HPDE6-E6E7 (cell line): ENCODE results near the gene ZNF391.
"Not testable (repeated sequence)": the region's sequence is repeated elsewhere in the genome, so short reads cannot be mapped to it uniquely, and the experiment has no call there.

ENCODE experiments used
- DNase-seq: peaks from one replicate; pipeline ENCODE4 v3.0.0; 2011; ENCODE audit warnings: missing footprints; ENCODE audit errors: extremely low spot score

ZNF391 gene

DNA sequence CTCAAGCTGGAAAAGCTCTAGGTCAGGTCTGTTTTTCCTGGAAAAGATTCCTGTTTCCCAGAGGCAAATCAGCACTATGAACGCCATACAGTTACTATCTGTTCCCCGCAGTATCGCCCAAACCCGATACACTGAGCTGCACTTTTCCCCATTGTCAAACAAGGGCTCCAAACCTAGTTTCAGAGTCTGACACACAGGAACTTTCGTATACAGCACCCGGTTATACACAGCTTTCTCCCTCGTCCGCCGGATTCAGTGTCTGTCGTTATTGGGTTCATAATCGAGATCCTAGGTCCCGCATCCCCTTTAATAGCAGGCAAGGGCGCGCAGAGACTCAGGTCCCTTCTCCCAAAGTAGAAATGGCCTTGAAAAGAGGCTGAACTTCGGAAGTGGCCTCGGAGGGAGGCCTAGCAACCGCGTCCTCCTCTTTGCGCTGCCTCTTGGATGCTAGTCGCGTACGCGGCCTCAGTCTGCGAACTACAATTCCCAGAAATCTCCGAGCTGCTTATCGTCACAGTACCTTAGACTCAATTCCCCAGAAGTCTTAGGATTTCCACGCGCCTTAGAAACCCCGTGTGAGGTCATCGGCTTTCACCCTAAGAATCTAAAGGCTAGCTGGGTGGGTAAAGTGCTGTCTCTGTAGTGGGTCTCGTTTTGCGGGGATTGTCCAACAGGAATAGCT, 34.2 kb downstream of the ZNF391 start:
- no peak for DNase-seq

DNA sequence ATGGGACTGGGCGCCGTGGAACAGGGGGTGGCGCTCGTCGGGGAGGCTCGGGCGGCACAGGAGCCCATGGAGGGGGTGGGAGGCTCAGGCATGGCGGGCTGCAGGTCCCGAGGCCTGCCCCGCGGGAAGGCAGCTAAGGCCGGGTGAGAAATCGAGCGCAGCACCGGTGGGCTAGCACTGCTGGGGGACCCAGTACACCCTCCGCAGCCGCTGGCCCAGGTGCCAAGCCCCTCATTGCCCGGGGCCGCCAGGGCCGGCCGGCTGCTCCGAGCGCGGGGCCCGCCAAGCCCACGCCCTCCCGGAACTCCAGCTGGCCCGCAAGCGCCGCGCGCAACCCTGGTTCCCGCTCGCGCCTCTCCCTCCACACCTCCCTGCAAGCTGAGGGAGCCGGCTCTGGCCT, 36.3 kb downstream of the ZNF391 start:
- DNase-seq, result not testable (repeated sequence)

DNA sequence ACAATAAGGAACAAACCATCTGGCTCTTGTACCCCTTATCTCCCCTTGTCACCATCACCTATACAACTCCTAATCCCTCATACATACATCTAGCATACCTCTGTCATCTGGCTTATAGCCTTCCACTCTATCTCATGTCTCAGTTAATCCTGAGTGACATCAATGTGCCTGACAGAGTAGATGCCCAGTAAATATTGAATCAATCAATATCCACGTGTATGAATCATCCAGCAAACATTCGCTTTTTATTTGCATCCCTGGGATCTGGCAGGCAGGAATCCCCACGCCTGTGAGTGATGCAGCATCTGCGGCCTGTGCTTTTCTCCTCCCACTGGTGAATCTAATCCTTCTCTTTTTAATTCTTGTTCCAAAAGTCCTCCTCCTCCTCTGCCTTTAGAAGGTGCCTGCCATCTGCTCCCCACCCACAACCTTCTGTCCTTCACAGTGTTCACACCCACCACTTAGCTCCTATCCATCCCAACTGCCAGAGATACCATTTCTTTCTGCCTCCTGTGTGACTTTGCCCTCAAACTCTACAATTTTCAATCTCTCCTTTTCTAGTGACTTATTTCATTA, 37.6 kb downstream of the ZNF391 start:
- no peak for DNase-seq

DNA sequence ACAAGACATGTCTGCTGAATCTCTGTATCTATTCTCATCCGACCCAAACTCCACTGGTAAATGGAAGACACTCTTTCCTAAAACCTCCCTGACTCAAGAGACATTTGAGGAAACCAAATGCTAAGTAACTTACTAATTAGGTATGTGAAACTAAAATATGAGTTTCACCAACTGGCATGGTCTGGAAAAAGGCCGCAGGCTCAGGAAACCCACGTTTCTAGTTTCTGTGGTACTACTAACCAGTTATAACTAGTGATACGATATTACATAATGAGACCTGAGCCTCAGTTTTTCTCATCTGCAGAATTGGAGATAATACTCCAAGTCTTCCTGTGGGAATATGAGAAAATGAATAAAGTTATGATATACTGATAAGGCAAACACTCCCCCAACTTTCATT, 39.9 kb downstream of the ZNF391 start:
- no peak for DNase-seq

DNA sequence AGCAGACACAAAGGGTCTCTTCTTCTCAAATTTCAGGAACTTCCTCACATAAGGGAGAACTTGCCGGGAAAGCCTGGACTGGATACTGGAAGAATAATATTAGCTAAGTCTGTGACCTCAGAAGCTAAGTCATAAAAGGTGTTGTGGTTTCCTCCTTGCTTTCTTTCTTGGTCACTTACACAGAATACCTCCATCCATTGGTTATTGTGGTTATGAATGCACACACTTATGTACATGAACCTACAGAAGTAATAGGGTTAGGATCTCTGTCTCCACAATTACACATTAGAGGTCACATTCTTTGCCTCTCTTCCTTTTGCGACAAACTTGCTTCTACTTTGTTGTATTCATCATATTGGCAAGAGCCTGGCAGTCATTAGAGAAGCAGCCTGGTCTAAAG, 40.4 kb downstream of the ZNF391 start:
- no peak for DNase-seq

DNA sequence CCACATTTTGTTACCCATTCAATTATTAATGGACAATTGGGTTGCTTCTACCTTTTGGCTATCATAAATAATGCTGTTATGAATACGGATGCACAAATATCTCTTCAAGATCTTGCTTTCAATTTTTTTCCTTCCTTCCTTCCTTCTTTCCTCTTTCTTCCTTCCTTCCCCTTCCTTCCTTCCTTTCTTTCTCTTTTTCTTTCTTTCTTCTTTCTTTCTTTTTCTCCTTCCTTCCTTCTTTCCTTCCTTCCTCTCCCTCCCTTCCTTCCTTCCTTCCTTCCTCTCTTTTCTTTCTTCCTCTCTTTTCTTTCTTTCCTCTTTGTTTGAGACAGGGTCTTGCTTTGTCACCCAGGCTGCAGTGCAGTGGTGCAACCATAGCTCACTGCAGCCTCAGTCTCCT, 45.2 kb downstream of the ZNF391 start:
- no peak for DNase-seq

DNA sequence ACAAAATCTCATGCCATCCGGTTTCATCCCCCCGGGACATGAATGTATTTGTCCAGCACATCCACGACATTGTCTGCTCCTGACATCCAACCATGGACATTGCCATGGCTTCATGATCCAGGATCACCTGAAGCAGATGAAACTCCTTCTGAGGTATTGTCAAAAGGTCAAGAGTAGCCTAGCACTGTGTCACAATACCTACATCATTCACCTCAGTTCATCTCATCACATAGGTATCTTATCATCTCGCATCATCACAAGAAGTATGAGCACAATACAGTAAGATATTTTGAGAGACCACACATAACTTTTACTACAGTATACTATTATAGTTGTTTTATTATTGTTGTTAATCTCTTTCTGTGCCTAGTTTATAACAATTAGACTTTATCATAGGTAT, 50.8 kb downstream of the ZNF391 start:
- no peak for DNase-seq

DNA sequence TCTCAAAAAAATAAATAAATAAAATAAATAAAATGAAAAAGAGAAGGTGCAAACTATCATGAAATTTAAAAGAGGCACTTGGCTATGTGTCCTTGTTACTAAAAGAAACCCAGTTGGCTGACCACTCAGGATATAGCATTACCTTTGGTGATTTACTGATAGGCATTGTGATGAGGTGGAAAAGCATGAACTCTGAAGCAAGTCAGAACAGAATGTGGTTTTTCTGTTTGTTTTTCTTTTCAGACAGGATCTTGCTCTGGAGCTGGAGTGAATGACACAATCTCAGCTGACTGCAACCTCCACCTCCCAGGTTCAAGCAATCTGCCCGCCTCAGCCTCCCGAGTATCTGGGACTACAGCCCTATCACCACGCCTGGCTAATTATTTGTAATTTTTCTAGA, 52.4 kb downstream of the ZNF391 start:
- DNase-seq, result peak; percentile 31

DNA sequence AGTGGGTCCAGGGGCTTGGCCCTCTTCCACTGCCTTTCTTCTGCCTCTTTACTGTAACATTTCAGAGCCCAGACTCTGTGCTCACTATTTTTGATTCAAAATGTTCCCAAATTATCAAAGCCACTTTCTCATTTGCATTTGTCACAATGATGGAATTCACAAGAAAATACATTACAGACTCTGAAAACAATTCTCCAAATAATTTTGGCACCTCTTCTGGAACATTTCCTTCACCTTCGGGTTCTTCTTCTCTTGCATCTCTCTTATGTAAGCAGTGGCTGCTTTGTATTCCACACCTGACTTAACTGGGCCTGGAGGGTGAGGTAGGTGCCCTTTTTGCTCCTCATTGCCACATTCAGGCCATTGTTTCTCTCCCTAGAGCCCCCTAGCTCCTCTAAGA, 54.4 kb downstream of the ZNF391 start:
- DNase-seq, result no peak

DNA sequence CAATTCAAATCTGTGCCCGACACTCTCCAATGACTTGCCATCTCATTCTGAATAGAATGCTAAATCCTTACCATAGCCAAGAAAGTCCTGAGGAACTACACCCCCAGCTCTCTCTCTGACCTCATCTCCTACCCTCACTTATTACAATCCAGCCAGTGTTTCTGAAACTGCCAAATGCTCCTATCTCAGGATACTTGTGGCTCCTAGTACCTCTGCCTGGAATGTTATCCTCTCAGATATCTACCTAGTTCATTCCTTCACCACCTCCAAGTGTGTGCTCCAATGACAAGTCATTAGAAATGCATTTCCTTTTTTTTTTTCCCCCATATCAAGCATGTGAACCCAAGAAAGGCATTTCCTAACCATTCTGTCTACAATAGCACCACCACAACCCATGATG, 59.9 kb downstream of the ZNF391 start:
- DNase-seq, result no peak

DNA sequence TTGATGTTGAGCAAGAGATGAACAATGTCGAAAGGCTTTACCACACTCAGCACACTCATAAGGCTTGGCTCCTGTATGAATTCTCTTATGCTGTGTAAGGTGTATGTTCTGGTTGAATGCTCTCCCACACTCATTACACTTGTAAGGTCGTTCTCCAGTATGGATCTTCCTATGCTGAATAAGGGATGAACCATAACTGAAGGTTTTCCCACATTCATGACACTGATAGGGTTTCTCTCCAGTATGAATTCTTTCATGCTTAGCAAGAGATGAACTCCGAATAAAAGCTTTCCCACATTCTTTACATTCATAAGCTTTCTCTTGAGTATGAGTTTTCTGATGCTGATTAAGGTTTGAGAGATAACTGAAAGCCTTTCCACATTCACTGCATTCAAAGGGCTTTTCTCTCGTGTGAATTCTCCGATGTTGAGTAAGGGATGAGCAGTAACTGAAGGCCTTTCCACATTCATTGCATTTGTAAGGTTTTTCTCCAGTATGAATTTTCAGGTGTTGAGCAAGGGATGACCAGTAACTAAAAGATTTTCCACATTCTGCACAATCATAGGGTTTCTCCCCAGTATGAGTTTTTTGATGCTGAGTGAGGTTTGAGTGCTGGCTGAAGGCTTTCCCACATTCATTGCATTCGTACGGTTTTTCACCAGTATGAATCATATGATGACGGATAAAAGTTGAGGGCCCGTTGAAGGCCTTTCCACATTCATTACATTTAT, 63.3 kb downstream of the ZNF391 start:
- no peak for DNase-seq

DNA sequence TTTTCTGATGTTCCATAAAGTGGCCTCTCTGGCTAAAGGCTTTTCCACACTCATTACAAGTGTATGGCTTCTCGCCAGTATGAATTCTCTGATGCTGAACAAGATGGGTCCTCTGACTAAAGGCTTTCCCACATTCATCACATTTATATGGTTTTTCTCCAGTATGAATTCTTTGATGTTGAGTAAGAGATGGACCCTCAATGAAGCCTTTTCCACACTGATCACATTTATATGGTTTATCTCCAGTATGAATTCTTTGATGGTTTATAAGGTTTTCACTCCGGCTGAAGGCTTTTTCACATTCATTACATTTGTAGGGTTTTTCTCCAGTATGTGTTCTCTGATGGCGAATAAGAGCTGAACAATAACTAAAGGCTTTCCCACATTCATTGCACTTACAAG, 63.9 kb downstream of the ZNF391 start:
- DNase-seq, result no peak
